GM21737 (cell line): ENCODE results near the gene VAX1.
"Not testable (repeated sequence)": the region's sequence is repeated elsewhere in the genome, so short reads cannot be mapped to it uniquely, and the experiment has no call there.

ENCODE experiments used
- ATAC-seq: cut with Tn5 transposase; IDR thresholded peaks from one replicate; pipeline ENCODE4 v1.9.1; 2021; ENCODE audit warnings: mild to moderate bottlenecking, moderate library complexity; ENCODE audit not compliant: unreplicated experiment

Gene VAX1

DNA sequence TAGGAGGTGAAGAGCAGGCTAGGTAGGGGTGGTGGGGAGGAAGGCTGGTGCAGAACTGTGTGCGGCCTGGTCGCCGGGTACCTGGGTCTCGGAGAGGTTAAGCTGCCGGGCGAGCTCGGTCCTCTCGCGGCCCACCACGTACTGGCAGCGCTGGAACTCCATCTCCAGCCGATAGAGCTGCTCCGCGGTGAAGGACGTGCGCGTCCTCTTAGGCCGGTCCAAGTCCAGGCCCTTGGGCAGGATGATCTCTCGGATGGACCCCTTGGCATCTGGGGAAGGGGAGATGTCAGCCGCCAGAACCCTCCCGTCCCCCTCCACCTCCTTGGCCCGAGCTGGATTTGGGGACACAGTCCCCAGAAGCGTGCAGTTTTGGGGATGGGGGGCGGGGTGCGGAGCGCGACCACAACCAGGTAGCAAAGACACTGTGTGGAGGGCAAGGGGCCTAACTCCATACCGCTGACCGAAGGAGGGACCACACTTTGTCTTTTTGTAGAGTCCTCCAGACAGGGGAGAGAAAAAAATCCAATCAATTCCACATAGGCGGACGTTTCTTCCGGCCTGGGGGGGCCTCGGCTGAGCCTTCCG is 1.6 kb downstream of the VAX1 start:
- ATAC-seq, result no peak

DNA sequence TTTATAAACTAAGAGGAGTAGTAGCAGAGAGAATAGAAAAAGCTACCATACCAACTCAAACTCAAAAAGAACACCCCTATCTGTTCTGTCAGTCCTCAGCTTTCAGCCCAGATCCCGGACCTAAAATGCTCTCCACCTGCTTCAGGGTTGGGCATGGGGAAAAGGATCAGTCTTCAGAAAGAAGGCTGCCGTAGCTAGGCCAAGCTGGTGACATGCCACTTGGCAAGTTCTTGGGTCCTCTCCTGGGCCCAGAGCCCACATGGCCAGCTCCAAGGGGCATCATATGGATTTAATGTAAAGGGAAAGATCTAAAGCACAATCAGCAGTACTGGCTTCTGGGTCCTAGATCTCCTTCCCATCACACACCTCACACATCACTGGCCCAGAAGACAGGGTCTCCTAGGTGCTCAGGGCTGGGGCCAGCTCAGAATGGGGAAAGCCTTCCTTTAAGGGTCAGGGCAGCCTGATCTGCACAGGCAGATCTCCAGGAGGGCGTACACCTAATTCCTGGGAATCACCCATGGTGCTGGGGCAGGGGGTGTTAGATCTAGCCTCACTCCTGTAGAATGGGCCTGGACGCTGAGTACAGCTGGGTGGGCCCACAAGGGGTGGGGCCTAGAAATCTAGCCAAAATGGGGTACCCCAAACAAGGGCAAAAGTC is 2.5 kb downstream of the VAX1 start:
- no peak for ATAC-seq

DNA sequence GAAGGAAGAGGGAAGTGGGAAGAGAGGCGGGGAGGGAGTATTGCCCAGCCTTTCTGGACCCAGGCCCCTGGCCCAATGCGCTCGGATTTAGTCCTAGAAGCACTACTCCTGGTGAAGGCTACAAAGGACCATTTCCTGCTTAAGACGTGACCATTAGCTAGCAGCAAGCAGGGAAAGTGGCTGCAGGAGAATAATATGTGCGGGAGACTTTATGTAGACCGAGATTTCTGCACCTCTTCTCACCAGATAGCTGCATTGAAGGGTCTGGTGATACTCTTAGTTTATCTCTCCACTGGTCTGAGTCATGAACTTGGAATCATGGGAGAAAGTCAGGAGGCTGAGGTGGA is 3.1 kb downstream of the VAX1 start:
- no peak for ATAC-seq

DNA sequence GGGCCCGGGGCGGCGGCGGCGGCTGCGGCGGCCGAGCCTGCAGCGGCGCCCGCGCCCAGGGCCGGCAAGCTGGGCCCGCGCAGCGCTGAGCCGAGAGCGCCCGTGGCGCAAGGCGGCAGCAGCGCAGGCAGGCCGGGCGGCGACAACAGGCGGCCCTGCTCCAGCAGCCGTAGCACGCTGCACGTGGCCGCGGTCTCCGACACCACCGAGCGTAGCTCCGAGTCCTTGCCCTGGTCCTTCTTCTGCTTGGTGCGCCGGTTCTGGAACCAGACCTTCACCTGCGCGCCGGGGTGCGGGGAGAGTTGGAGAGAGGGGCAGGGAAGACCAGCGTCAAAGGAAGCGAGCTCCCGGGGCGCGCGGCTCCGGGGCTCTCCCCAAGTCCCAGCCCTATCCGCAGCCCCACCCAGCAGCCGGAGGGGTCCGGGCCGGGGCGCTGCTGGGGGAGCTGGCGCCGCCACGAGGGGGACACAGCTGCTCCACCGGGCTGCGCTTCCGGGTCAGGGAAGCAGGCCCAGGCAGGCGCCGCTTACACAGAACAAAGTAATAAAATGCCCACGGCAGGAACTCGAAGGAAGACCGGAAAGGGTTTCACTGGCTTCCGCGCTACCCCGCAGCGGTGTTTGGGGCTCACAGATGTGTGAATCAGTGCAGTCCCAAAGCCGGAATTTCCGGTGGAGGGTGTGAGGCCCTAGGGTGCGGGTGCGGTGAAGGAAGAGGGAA is 3.6 kb downstream of the VAX1 start:
- ATAC-seq, result no peak

DNA sequence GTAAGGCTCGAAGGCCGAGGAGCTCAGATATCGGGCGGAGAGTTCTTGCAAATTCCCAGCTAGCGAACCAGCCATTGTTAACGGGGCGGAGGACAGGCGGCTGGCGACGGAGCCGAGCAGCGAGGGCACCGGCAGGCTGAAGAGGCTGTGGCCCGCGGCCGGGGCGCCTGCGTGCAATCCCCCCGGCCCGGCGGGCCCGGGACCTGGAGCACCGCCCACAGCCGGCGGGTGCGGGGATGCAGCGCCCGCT is 4.1 kb downstream of the VAX1 start:
- ATAC-seq, result no peak

DNA sequence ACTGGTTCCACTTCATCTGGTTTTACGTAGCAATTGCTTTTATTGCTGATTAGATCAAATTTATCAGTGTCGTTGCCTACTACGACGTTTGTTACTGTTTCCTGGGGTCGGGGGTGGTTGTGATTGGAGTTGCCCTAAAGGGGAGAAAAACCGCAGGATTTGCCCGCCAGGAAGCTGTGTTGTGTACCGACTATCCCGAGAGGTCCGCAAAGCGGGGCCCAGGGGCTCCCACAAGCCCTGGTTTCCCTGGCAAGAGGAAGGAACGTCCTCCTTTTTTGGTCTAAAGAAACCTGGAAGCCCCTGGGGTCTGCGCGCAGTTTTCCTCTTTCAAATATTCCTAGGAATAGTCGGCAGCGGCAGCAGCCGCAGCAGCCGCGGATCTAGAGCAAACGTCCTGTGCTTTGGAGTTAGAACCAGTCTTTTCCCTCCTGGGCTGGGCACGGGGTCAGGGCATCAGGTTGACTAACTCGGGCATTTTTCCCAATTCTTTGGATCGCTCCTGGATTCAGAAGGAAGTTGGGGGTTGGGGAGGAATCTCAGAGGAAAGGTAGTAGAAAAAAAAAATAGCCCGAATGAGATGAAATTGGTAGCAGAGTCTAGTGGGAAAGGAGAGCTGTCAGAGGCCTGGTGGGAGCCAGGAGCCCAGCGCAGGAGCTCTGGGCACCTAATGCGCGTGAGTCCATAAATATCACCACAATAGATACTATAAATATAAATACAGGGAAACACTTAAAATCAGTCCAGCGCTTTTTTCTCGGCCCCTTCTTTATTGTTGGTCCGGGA is 4.6 kb downstream of the VAX1 start:
- ATAC-seq, result no peak

DNA sequence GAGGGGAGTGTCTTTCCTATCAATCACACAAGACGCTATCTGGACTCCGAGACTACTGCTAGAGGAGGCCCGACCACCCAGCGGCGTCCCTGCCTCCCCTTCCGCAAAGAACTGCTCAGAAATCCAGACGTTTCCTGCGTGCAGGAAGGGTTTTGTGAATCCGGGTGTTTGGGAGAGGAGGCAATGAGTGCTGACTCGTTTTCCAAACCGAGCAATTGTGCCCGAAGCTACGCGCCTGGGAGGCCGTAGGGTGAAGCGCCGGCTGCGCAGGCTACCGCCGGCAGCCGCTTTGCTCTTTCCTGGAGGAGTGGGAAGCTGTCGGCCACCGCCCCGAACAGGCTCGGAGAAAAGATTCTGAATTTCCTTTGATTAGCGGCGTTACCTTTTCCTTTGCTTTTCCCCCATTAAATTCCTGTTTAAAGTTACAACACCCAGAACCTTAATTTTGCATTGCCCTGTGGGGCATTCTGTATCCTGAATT is 5.3 kb downstream of the VAX1 start:
- ATAC-seq, result no peak

DNA sequence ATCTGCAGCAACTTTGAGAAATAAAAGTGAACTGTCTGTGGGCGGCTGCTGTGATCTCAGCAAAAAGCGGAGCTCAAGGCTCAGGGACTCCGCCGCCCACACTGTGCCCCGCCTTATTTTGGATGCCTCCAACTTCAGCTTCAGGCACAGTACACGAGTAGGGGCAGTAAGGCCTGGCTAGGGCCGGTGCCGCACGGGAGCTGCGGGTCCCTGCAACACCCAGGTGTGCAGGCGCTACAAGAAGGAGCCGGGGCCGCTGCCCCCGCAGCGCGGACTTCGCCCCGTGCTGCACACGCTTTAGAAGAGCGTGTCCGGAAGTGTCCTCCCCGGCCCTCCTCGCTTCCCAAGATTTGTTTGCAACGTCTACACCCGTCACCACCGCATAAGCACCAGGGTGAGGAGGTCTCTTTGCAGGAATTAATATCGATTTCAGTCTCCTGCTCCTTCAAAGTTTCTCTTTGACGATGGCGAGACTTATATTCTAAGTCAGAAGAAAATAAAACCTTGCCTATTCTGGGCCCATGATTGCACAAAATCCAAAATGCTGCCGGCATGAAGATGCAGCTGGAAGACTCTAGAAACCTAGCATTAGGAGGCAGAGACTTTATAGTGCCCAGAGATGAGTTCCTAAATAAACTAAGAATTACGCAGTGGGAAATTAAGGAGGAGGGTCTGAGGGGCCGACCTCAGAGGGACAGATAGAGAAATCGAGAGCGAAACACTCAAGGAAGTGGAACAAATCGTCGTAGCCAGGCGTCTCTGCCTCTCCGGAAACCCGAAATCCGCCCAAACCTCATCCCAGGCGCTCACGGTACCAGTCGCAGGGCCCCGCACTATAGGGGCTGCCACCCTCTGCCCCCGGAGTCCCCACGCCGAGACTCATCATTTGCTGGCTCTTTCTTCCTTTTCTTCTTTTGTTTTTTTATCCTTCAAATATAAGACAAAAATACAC is 6.4 kb downstream of the VAX1 start:
- ATAC-seq, result no peak

DNA sequence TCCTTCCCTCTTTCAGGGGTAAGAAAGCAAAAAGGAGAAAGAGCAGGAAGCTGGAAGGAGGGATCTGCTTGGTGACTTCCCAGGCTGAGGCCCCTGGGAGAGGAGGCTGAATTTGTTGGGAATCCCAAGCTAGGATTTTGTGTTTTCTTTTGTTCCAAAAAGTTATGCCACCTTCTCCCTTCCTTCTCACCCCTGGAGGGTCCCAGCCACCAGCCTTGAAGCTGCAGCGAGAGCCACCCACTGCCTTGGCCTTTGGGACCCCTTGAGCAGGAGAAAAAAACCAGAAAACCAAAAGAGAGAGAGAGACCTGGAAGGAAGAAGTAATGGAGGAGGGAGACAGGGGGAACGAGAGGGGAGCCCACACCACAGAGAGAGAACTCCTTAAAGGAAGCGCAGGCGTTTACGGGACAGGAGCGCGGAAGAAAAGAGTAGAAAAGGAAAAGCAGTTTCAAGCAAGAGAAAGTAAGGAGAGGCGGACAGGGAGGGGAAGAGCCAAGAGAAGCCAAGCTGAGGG is 7.2 kb downstream of the VAX1 start:
- no peak for ATAC-seq

DNA sequence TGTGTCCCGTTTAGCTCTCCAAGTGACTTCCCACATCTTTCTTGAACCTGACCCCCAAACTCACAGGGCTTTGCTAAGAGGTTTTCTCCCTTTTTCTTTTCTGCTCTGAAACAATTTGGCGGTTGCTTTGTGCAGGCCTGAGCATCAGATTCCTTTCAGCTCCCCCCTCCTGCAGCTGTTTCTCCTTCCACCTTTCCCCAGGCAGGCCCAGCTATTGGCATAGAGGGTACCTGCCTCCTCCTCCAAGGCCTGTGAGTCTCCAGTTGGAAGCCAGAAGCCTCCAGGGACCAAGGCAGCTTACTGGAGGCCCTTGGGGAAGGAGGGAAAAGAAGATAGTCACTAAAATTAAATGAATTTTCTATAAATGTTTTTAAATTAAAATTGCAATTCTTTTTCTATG is 7.7 kb downstream of the VAX1 start:
- ATAC-seq, result no peak

DNA sequence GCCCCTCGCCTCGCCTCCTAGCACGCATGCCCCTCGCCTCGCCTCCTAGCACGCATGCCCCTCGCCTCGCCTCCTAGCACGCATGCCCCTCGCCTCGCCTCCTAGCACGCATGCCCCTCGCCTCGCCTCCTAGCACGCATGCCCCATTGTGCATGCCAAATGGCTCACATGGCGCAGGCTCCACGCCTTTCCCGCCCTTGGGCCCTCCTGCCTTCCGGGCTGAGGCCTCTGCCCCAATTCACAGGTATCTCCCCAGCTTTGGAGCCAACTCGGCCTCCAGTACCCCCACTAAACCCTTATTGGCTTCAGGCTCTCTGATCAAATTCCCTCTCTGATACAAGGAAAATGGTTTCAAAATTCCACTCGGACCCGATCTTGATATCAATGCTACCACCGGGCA is 11.4 kb downstream of the VAX1 start:
- ATAC-seq, result not testable (repeated sequence)

DNA sequence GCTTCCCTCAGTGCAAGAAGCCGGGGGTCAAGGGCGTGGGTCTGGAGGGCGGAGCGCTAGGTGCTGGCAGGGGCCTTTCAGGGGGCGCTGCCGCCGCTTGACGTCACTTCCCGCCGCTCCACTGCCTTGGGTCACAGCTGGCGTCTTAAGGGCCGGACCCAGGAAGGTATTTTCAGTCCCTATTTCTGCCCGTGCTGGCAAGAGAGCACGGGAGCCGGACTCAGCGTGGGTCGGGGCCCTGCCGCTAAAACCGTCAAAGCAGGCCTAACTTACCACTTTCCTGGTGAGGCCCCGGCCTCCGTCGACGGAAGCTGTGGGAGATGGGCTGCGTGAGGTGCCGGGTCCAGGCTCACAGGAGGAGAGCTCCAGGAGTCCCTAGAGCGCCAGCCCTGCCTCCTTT is 12.0 kb downstream of the VAX1 start:
- no peak for ATAC-seq

DNA sequence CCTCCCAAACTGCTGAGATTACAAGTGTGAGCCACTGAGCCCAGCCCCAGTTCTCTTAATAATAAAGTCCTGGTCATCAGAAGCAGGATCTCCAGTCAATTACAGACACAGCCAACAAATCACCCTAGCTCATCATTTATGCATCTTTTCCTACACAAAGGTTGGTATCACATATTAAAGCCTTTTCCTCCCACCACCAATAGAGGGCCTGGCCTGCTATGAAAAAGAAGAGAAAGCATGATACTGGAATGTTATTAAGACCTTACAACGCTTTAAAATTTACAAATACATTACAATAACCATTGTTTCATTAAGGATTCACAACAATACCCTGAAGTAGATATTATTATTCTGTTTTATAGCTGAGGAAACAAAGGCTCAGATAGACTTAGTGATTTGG is 25.9 kb downstream of the VAX1 start:
- no peak for ATAC-seq

DNA sequence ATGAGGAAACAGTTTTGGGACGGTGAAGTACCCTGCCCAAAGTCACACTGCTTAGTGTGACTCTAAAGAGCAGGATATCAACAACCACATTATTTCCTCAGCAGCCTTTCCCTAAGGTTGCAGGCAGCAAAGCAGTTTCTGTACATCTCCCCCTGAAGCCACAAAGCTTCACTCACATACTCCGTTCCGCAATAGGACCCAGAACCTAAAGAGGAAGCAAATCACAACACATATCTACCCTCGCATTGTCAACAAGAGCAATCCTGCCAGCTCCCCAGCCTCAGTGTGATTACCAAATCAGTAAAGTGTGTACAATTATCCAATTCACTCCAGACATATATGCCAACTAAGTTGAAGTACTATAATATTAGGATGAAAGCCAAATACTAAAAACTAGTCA is 30.8 kb downstream of the VAX1 start:
- no peak for ATAC-seq

DNA sequence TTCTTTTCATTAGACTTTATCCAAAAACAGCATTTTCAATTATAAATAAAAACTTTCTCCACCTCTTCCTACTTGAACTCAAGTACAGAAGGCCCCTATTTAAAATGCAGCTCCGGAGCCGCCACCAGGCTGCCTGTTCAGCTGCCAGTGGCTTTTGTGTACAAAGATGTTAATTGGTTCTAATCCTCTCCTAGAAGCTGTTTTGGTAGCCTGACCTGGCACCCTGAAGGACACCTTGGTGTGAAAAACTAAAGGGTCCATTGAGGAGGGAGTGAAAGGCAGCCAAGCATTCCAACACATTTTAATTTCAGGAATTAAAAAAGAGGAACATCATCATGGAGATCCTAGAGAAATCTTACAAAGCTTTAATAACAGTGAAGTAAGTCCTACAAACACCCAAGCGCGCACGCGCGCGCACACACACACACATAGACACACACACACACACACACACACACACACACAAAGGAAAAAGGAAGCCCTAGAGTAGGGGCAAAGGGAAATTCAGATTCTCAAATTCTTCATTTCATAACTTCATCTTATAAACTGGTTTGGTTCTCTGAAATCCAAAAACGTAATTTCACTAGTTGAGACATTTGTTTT is 41.4 kb downstream of the VAX1 start:
- no peak for ATAC-seq

DNA sequence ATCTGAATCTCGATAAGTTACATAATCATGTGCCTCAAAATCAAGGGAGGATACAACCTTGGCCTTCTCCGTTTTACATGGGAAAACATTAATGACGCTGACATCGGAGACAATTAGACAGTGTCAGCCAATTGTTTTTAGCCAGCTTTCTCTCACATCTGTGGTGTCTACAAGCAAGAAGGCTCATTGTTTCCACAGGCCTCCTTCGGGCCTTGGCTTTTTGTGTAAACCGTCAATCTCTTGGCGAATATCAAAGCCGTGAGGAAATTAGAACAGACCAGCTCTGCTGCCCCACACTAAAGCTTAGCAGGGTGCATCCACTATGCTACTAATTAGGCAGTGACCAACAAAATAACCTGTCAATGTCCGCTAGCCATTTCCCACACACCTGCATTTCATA is 43.2 kb downstream of the VAX1 start:
- ATAC-seq, result no peak

DNA sequence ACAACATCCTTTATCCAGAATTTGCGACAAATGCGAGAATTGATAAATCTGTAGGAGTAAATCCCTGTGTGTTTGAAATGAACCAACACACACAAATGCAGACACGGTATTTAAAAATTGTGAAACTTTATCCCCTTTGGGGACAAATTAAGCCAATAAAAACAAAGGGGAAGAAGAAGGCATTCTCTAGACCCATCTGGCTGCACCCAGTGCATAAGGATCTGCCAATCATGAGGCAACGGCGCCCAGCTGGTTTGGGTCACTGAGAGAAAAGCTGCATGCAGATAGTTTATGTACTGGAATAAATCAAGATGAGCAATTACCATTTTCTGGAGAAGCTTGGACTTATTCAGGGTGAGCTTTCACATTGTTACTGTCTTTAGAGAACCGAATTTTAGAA is 45.7 kb downstream of the VAX1 start:
- no peak for ATAC-seq

DNA sequence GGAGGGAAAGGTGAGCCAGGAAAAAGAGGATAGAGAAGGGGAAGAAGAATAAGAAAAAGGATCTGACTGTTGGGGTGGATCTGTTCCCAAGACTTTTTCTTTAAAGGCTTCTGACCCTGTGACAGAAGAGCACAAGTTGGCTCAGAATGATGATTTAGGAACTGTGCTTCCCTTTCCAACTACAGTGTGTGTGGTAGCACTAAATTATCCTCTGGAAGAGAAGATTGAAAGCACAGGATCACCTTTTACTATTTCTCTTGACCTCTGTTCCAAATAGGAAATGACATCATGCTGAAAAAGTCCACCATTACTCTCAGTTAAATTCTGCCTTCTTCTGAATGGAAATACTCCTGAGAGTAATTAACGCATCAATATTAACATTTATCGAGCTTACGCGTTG is 47.2 kb downstream of the VAX1 start:
- ATAC-seq, result no peak

DNA sequence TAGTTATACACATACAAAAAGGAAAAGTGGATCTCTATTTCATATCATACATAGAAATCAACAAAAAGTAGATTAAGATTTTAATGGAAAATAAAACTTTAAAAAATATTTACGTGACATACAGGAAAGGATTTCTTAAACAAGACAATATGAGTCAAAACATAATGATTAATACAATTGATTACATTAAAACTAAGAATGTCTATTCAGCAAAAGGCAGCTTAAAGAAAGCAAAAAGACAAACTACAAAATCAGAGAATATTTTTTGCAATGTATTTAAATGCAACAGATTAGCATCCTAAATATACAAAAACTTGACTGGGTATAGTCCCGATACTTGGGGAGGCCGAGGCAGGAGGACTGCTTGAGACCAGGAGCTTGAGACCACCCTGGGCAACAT is 50.5 kb downstream of the VAX1 start:
- ATAC-seq, result no peak

DNA sequence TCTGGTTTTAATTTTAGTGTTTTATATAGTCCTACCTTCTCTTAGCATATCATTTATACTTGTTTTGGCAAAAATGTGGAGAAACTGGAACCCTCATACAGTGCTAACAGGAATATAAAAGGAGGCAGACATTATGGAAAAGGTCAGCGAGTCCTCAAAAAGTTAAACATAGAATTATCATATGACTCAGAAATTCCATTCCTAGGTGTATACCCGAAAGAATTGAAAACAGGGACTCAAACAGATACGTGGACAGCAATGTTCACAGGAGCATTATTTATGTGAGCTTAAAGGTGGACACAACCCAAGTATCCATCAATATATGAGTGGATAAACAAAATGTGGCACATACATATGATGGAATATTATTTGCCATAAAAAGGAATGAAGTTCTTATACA is 51.5 kb downstream of the VAX1 start:
- no peak for ATAC-seq
